Stimulated activated naive CD4-positive, alpha-beta T cell (primary cell): Measurements from ENCODE around the gene OSMR.

Experiments
- DNase-seq, 6 experiments: peaks; one replicate each; lab custom pipeline; 2025; lab: John Stamatoyannopoulos, UW

The OSMR gene

GRCh38 chr5:38845526-38846378 is at the start of gene OSMR:
OSMR (plus strand) TSS chr5:38846012; CDS start chr5:38869045, 23,033 bp downstream.
- no peak for DNase-seq

- no peak for DNase-seq
Observed at GRCh38 chr5:38796742-38797108, 49.1 kb upstream of the OSMR start.

GRCh38 chr5:38797838-38798237 is 48.0 kb upstream of the OSMR start:
- DNase-seq, result no peak

DNA sequence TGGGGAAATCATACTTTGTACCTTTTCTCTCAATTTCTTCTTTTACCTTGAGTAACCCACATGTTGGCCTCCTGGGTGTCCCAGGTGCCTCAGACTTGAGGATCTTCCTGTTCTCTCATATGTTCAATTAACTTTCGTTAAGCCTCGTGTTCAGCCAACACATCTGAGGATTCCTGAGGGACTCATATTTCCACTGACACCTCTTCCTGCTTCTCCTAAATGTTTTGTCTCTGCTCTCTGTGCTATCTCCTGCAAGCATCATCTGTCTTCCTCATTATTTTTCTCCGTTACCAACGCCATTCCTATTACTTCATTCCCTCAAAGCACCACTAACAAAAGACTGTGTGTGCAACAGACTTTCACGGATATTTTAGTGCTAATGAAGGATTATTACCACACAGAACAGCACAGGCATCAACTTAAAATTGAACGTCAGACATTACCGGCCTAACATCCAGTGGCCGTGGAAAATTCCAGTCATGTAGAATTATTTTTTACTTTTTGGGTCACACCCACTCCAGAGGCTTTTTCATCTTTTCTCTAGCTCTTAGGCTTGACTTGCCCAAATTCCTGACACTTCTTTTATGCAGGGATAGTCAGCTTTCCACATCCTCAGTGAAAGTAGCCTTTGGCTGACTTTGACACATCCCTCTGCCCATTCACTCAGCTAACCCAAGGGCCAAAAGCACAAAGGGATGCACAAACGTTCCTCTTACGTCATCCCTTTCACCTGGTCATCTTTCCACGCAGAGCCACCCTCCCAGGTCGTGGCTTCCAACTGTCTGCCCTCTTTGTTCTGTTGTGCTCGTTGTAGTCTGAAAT is 46.0 kb upstream of the OSMR start:
- no peak for DNase-seq

GRCh38 chr5:38800515-38800914 is 45.3 kb upstream of the OSMR start:
- no peak for DNase-seq

- DNase-seq, result no peak
Observed at GRCh38 chr5:38802125-38802524, 43.7 kb upstream of the OSMR start.

DNA sequence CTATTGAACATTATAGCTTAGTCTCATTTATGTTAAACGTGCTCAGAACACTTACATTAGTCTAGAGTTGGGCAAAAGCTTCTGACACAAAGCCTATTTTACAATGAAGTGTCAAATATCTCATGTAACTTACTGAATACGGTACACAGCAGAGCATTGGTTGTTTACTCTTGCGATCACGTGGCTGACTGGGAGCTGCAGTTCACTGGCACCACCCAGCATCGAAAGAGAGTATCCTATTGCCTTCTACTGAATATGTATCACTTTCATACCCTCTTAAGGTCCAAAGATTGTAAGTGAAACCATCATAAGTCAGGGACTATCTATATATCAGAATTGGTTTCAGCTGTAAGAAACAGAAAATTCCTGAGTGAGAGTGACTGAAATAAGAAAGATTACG is 42.6 kb upstream of the OSMR start:
- DNase-seq, result no peak

GRCh38 chr5:38806775-38807258 is 39.0 kb upstream of the OSMR start:
- no peak for DNase-seq

DNA sequence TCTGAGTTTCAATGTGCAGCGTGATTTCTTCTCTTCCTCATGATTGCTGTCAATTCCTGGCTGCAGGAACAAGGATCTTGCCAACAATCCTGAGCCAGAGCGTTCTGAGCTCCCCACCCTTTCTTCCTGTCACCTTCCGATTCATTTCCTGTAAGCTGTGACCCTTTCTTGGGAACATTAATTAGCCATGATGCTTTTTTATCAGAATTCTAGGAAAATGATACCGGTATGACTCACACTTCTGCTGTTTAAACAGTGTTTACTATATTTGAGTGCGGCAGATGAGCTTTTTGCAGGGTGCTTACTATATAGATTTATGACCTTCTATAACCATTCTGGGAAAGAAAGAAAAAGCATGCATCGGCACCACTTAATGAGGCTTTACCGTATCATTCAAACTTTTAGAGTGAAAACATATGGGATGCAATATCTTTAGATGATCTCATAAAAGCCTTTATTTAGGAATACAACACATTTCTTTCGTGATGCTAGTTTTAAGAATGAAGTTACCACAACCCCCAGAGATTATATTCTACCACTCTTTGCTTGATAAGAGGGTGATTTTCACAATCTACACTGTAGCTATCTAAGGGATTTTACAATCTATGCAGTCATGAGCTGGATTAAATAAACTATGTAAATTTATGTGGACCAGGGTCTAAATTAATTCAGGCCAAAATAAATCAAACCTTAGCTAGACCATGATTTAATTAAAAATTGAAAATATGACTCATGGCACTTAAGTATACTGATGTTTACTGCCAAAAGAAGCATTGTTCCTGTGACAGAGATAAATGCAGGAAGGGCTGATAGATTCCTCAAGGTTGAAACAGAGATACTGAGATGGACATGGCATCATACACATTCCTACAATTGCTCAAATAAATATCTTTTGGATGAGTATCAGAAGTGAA is 38.0 kb upstream of the OSMR start:
- no peak for DNase-seq

GRCh38 chr5:38808666-38809343 is 37.0 kb upstream of the OSMR start:
- no peak for DNase-seq

GRCh38 chr5:38809388-38810359 is 36.1 kb upstream of the OSMR start:
- DNase-seq, result peak in 4 of 6 experiments; percentile 2 to 16 (median 6)

DNA sequence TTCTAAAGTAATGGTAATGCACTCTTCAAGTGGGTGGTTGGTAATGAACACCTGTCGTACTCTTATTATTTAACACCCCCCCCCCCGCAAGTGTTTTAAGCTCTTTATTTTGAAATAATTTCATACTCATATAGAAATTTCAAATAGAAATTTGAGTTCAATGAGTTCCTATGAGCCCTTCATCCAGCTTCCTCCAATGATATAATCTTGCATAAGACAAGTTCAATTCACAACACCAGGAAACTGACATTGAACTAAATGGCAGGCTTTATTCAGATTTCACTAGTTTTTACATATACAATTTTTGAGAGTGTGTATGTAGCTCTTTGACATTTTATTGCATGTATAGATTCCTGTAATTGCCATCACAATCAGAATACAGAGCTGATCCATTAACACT is 30.9 kb upstream of the OSMR start:
- DNase-seq, result no peak

- no peak for DNase-seq
Observed at GRCh38 chr5:38816083-38817030, 29.5 kb upstream of the OSMR start.

DNA sequence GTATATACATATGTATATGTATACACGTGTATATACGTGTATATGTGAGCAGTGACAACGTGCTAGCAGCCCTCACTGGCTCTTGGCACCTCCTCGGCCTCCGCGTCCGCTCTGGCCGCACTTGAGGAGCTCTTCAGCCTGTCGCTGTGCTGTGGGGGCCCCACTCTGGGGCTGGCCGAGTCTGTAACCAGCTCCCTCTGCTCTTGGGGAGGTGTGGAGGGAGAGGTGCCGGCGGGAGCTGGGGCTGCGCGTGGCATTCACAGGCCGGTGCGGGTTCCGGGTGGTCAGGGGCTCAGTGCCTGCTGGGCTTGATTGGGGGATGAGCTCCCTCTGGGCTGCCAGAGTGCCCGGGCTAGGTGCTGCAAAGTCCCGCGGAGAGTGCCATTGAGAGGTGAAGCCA is 24.1 kb upstream of the OSMR start:
- no peak for DNase-seq

- no peak for DNase-seq
Observed at GRCh38 chr5:38823503-38823902, 22.3 kb upstream of the OSMR start.

GRCh38 chr5:38824821-38825220 is 21.0 kb upstream of the OSMR start:
- no peak for DNase-seq

DNA sequence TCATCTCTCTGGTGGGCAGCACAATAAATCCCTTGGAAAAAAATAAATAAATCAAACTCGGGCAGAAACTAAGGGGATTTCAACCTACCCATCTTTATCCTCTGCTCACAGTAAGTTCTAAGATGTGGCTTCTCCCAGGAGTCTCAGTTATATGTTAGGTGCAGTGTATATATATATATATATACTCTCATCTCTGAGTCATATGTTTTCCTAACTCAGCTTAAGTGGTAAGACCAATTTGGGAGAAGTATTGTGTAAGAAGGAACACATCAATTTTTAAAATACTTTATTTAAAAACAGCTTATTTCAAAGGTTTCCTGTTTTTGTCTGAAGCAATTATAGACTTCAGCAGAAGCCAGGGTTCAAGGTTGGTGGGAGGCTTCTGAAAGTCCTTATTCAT is 20.3 kb upstream of the OSMR start:
- DNase-seq, result no peak

GRCh38 chr5:38827525-38827924 is 18.3 kb upstream of the OSMR start:
- no peak for DNase-seq

DNA sequence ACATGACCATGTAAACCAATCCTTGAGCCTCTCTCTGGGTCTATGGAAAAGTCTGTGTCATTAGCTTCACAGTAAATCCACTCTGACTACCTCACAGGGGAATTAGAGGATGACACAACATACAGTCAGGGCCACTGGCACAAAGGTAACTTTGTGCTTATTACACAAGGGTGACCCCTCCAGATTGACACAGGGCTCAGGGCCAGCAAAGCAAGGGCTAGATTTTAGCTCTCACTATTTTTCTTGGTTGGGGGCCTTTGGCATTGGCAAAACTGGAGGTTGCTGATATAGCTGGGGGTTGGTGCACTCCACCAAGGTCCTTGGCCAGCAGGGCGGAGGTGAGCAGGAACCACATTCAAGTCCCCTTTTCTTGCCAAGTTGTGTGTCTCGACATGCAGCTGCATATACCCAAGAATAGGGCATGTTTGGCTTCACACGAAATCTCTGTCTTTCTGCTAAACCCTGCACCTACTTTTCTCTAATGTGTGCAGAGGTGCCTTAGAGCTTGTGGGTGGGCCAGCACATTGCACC is 15.2 kb upstream of the OSMR start:
- DNase-seq, result no peak
